Fibroblast of the aortic adventitia (primary cell): ENCODE measurements around the gene ADIG. TPM values are rescaled to one million over a fixed set of nuclear protein-coding genes. Genes with fewer than 3 reads are reported as not detected.

Experiments used
- DNase-seq: peaks from one replicate; pipeline ENCODE4 v3.0.0-alpha.2; 2010; ENCODE audit warnings: low read depth
- H3K4me3 ChIP-seq: 2 replicates; pipeline ENCODE4 v1.5.1; 2011; ENCODE audit warnings: low read depth, mild to moderate bottlenecking, control low read depth, low read length, moderate library complexity
- total RNA-seq: library from RNA; depleted of rRNA; stranded (reverse); fragments of >200 nt; gene quantifications from 2 replicates; pipeline ENCODE4 v1.2.3, GENCODE V29; 2012; ENCODE audit warnings: low replicate concordance
- TF ChIP-seq, protein P1 (sequence below): IDR thresholded peaks from 2 replicates; pipeline ENCODE4 v1.5.1; 2011; ENCODE audit warnings: mild to moderate bottlenecking, low read length, control low read depth, inconsistent platforms; ENCODE audit not compliant: insufficient read depth

The ADIG gene
- total RNA-seq, 1 donor = not detected

DNA sequence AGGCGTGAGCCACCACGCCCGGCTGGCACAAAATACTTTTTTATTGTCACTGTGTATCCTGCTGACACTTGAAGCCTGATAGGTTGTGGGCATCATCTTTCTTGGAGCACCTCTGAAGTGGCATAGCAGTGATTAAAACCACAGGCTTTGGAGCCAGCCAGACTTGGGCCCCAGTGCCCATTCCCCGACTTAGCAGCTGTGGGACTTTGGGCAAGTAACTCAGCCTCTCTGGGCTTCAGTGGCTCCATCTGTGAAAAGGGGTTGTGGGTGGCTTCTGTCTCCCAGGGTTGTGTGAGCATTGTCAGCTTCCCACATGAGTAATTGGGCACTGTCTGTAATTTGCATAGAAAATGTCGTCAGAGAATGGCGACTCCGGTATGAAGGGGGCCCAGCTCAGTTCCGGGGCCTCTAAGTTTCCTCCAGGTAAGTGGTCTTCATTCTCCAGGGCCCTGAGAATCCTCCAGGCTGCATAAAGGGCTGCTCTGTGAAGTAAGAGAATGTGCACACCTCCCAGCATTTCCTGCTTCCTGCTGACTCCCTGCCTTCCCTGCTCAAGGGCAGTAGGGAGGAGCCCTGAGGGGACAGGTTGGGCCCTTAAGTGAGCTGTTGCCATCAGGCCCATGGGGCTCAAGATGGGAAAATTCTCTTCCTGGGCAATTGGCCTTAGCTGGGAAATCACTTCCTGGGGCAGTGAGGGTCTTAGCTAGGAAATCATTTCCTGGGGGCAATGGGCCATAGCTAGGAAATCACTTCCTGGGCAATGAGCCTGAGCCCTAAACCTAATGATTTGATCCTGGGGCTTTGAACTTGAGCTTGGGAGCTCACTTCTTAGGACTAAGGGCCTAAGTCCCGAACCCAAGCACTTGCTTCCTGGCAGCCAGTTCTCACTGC, 47.8 kb downstream of the ADIG start:
- H3K4me3 ChIP-seq = no peak overlapping the region
- DNase-seq = no peak
- TF ChIP-seq, protein P1, sequence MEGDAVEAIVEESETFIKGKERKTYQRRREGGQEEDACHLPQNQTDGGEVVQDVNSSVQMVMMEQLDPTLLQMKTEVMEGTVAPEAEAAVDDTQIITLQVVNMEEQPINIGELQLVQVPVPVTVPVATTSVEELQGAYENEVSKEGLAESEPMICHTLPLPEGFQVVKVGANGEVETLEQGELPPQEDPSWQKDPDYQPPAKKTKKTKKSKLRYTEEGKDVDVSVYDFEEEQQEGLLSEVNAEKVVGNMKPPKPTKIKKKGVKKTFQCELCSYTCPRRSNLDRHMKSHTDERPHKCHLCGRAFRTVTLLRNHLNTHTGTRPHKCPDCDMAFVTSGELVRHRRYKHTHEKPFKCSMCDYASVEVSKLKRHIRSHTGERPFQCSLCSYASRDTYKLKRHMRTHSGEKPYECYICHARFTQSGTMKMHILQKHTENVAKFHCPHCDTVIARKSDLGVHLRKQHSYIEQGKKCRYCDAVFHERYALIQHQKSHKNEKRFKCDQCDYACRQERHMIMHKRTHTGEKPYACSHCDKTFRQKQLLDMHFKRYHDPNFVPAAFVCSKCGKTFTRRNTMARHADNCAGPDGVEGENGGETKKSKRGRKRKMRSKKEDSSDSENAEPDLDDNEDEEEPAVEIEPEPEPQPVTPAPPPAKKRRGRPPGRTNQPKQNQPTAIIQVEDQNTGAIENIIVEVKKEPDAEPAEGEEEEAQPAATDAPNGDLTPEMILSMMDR = no peak

DNA sequence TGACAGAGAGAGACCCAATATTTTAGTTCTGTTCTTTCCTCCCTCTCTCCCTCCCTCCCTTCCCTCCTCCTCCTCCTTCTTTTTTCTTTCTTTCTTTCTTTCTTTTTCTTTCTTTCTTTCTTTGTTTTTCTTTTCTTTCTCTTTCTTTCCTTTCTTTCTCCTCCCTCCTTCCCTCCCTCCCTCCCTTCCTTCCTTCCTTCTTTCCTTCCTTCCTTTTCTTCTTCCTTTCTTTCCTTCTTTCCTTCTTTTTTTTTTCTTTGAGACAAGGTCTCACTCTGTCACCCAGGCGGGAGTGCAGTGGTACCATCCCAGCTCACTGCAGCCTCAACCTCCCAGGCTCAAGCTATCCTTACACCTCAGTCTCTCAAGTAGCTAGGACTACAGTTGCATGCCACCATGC, 49.0 kb downstream of the ADIG start:
- TF ChIP-seq, protein P1 = no peak
- DNase-seq = no peak
- H3K4me3 ChIP-seq = no peak overlapping the region

DNA sequence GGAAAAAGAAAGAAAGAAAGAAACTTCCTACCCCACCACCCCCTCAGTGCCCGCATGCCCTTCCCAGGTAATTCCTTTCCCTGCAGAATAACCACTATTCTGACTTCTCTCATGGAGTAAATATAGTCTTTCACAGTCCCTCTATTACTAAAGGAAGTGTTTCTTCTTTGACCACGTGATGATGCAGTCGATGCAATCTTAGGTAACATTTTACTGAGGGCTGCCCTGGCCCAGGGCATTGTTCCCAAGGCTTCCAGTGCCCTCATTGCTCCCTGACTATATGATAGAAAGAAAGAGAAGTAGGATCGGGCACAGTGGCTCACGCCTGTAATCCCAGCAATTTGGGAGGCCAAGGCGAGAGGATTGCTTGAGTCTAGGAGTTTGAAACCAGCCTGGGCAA, 49.7 kb downstream of the ADIG start:
- TF ChIP-seq, protein P1 = no peak
- DNase-seq = peak; percentile 14
- H3K4me3 ChIP-seq = no peak overlapping the region

DNA sequence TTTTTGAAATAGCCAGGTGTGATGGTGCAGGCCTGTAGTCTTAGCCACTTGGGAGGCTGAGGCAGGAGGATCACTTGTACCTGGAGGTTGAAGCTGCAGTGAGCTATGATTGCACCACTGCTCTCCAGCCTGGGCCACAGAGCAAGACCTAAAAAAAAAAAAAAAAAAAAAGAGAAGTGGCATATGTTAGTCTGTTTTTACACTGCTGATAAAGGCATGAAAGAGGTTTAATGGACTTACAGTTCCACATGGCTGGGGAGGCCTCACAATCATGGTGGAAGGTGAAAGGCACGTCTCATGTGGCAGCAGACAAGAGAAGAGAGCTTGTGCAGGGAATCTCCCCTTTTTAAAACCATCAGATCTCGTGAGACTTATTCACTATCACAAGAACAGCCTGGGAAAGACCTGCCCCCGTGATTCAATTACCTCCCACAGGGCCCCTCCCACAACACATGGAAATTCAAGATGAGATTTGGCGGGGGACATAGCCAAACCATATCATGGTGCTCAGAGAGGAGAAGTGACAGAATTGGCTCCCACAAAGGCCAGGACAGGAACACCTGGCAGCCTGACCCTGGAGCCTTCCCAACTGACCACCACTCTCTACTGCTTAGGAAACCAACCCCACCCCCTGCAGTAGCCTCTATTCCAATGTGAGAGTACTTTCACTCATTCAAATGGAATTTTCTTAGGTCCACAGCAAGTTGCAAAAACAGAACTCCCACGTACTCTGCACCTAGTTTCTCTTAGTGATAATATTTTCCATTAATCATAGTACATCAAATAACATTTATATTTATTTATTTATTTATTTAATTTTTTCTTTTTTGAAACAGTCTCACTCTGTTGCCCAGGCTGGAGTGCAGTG, 50.4 kb downstream of the ADIG start:
- no peak for DNase-seq
- TF ChIP-seq, protein P1 = no peak
- H3K4me3 ChIP-seq = no peak overlapping the region

DNA sequence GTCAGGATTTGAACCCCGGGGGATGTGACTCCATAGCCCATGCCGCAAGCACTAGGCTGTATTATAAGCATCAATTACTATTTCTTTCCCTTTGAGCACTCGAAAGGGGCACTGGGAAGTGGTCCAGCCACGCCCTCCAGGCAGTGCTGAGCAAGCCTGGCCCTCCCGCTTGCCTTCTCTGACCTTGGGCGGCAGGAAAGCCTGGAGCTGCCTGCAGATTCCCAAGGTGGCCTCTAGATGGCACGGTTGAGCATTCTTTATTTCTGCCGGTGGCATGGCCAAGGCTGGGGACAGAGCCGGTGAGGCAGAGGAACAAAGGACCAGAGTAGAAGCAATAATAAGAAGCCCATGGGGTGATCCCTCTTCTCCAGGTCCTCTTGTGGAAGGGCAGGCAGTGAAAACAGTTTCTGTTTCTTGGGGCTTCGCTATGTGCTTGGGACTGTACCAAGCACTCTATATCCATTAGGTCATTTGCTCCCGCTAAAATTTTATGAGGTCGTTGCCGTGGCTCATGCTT, 52.6 kb downstream of the ADIG start:
- H3K4me3 ChIP-seq = no peak overlapping the region
- TF ChIP-seq, protein P1 = peak; percentile 93
- peak; percentile 36 for DNase-seq

DNA sequence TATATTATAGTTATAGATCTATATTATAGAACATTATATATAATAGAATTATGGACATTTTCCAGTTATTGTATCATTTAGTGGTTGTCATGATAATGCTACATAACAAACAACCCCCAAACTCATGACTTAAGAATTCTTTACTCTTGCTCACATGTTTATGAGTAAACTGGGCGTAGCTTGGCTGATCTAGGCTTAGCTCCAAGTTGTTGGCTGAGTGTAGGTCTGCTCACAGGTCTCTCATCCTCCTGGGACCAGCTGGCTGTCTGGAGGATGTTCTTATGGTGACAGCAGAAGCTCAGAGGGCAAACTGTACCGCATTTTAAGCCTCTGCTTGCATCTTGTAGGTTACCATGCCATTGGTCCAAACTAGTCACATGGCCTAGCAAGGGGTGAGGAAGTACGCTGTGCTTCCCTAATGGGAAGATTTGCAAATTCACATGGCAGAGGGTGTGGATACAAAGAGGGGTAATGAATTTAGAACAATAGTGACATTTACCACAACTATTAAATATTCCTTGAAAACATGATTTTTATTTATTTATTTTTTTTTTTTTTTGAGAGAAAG, 54.8 kb downstream of the ADIG start:
- TF ChIP-seq, protein P1 = no peak
- H3K4me3 ChIP-seq = no peak overlapping the region
- DNase-seq = peak; percentile 16
